ENCODE measurements around the gene CGN.

DNA sequence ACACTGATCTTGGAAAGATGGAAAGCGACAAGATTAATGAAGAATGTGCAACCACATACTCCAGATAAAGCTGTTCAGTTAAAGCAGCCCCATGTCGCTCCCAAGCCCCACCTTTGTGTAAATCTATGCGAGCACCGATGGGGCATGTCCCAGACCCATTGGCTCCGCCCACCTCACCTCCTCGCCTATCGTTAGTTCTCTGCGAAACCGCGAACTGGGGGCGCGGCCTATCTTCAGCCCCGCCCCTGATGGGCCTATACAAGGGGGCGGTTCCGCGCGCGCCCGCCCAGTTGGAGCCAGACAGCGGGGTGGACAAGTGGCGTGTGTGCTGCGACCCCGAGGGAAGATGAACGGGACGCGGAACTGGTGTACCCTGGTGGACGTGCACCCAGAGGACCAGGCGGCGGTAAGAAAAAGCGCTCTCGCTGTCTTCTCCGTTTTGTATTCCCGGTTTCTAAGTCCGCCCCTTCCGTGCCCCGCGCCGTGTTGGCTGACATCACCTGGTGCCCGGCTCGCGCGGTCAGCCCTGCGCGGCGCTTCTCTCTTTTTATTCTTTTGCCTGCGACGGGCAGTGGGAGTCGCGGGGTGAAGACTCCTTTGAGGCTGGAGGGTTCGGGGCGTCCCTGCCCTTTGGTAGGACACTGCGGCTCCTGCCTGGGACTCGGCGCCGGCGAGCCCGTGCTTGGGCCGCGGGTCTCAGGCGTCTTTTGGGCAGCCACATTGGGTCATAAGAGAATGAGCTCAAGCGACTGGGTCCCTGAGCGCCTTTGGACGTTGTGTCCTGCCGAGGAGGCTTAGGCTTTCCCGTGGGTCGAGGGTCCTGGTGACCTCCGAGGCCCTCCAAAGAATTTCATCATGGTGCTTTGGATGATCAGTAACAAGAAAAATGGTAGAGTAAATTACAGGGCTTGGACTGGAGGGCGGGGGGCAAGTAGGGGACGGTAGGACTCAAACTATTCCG, 29.1 kb downstream of the CGN start, which contains the start of gene TUFT1:
- TF ChIP-seq, protein P1, sequence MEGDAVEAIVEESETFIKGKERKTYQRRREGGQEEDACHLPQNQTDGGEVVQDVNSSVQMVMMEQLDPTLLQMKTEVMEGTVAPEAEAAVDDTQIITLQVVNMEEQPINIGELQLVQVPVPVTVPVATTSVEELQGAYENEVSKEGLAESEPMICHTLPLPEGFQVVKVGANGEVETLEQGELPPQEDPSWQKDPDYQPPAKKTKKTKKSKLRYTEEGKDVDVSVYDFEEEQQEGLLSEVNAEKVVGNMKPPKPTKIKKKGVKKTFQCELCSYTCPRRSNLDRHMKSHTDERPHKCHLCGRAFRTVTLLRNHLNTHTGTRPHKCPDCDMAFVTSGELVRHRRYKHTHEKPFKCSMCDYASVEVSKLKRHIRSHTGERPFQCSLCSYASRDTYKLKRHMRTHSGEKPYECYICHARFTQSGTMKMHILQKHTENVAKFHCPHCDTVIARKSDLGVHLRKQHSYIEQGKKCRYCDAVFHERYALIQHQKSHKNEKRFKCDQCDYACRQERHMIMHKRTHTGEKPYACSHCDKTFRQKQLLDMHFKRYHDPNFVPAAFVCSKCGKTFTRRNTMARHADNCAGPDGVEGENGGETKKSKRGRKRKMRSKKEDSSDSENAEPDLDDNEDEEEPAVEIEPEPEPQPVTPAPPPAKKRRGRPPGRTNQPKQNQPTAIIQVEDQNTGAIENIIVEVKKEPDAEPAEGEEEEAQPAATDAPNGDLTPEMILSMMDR (IDR thresholded peaks at IDR 0.05), result no peak
- TF ChIP-seq POLR2A (IDR thresholded peaks at IDR 0.05), result peak; percentile 93

Measured in right lobe of liver (tissue), 4 donors.